NCI-H2196 treated with DMSO at 0.1 percent for 48 hours (cell line): Measurements from ENCODE around the gene GMCL2.

ENCODE experiments used
- DNase-seq: peaks from one replicate; lab custom pipeline; 2025; ENCODE audit not compliant: unreplicated experiment; lab: John Stamatoyannopoulos, UW

GMCL2 gene

GRCh38 chr5:178186427-178186826 is 744 bp downstream of the GMCL2 start:
- DNase-seq: no peak

- no peak for DNase-seq
These were observed 4.9 kb downstream of the GMCL2 start for GRCh38 chr5:178182158-178182876.

- DNase-seq: no peak
These were observed 6.9 kb downstream of the GMCL2 start for GRCh38 chr5:178180141-178180863.

DNA sequence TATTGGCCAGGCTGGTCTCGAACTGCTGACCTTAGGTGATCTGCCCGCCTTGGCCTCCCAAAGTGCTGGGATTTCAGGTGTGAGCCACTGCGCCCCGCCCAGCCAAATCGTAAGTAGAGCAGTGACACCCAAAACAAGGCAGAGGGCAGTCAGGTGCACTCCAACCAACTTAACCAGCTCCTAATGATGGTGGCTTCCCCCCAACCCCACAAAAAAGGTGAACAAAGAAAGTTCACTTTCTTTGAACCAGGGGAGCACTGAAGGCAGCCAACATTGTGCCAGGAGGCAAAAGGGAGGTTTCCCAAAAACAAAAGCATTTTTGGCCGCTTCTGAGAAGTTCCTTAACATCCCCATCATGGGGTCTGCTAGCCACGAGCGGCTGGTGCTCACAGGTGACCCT is 9.6 kb downstream of the GMCL2 start:
- DNase-seq: no peak

DNA sequence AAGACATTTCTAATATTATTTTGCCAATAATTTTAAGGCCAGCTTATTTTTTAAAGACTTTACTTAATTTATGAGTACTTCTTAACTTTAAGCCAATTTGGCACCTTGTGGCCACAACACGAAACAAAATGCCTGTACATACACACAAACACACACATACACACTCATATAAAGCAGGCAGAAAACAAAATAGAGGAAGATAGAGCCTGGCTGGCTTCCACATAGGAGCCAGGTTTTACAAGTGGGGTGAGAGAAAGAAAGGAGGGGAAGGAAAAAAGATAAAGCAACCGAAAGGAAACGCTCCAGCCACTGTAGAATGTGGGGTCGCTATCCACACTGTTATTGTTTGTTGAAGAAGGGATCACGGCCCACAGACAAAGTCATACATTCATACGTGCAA is 10.4 kb downstream of the GMCL2 start:
- no peak for DNase-seq

DNA sequence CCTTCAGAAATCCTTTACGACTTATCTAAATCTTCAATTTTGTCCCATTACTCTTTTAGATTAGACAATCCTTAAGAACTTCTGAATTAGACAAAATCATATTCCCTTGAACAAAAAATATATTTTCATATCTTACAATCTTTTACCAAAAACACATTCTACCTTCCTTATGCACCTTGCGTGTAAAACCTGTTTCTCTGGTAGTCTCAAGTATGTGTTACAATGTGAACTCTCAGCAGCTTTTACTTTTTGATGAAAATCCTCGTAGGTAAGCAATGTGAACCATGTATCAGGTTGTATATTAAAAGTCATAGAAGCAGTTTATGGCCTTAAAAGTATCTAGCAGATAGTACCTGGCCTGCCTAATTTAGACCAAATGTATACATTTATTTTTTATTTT is 12.7 kb downstream of the GMCL2 start:
- DNase-seq: no peak

DNA sequence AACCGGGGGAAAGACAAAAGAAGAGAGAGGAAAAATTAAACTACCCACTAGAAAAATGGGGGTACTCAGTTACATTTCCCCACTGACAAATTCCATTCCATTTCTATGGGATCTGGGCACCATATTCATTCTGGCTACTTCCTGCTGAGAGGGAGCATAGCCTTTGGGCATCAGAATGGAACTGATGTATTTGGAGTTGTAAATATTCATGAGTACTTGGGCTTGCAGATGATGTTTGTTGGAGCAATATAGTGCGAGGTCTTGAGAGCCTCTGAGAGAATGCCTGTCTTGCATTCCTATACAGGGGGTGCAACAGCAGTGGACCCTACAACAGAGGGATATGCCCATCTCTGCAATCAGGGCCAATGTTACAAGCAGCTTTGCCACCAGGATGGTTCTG is 16.7 kb downstream of the GMCL2 start:
- no peak for DNase-seq

DNA sequence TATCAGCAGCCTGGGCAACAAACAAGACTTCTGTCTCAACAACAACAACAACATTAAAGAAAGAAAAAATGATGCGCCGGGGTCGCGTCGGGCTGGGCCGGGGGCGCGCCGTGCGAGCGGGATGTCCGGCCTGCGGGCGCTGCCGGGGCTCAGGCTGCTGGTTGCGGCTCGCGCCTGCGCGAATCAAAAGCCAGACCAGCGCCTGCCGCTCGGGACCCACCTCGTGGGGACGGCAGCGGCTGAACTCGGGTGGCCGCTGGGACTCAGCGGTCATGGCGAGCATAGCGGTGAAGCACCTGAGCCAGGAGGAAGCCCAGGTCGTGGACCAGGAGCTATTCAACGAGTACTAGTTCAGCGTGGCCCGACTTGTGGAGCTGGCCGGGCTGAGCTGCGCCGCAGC is 21.6 kb downstream of the GMCL2 start:
- DNase-seq: no peak

- DNase-seq: peak; percentile 91
These were observed 23.1 kb downstream of the GMCL2 start for GRCh38 chr5:178163772-178164735.

DNA sequence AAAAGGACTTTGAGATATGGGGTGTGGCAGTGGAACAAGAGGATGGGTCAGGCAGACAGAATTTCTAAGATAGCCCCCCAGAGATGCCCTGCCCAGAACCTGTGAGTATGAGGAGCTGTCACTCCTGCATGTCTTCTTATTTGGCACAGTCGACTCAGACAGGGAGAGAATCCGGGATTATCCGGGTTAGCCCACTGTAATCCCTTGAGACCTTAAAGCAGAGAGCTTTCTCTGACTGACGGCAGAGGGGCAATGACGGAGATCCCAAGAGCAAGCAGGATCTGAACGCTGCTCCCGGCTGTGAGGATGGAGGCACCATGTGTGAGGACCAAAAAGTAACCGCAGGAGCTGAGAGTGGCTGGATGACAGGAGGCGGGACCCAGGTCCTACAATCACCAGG is 24.7 kb downstream of the GMCL2 start:
- DNase-seq: no peak

DNA sequence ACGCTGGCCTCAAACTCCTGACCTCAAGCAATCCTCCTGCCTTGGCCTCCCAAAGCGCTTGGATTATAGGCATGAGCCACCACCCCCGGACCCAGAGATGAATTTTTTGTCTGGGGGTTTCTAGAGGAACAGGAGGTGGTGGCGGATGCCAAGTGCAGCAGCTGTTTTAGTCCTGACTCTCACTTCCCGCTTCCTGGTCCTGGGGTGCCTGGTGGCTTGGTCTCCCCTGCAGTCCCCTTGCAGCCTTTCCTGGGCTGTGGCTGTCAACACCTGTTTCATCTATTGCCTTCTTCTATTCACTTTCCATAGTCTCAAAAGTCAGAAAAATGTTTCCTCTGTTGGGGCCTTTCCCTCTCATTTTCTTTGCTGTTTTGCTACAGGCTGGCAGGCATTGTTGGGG is 27.0 kb downstream of the GMCL2 start:
- DNase-seq: no peak

DNA sequence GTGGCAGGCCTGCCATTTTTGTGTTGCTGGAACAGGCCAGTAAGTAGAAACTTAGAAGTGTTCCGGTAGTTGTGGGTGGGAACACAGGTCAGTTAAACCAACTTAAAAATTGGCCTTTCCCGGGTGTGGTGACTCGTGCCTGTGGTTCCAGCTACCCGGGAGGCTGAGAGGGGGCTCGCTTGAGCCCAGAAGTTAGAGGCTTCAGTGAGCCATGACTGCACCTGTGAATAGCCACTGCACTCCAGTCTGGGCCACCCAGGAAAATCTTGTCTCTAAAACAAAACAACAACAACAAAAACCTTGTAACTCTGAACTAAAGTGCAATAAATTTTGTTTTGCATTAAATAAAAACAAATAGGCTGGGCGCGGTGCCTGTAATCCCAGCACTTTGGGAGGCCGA is 32.1 kb downstream of the GMCL2 start:
- DNase-seq: no peak

GRCh38 chr5:178153530-178154340 is 33.4 kb downstream of the GMCL2 start, which contains the start of gene NHP2:
NHP2 (minus strand) TSS chr5:178153885; CDS start chr5:178153817, 68 bp downstream.
- DNase-seq: peak; percentile 96

GRCh38 chr5:178152491-178153444 is 34.4 kb downstream of the GMCL2 start:
- DNase-seq: no peak

- DNase-seq: no peak
These were observed 36.0 kb downstream of the GMCL2 start for GRCh38 chr5:178150977-178151734.

- no peak for DNase-seq
These were observed 37.8 kb downstream of the GMCL2 start for GRCh38 chr5:178149199-178149932.

- DNase-seq: no peak
These were observed 39.8 kb downstream of the GMCL2 start for GRCh38 chr5:178147406-178147805.
